Neural cell (in vitro differentiated cells): ENCODE results near the gene SV2C. TPM values are rescaled to one million over a fixed set of nuclear protein-coding genes. Genes with fewer than 3 reads are reported as not detected.
"Not testable (repeated sequence)": the region's sequence is repeated elsewhere in the genome, so short reads cannot be mapped to it uniquely, and the experiment has no call there.

Source experiments
- H2AFZ ChIP-seq: fragments of 200-600, 300-800 bp; sonication (generic), shearing (Covaris generic); 2 replicates; pipeline ENCODE4 v1.6.0; 2014; ENCODE audit warnings: low read depth, mild to moderate bottlenecking, antibody characterized with exemption, low read length, moderate library complexity
- H3F3A ChIP-seq: fragments of 200-600 bp; shearing (Covaris generic); 2 replicates; pipeline ENCODE4 v1.6.1; 2016; ENCODE audit warnings: mild to moderate bottlenecking, moderate library complexity, mixed read lengths, antibody characterized with exemption, low read length; ENCODE audit not compliant: insufficient read depth, poor library complexity, severe bottlenecking
- H3K27ac ChIP-seq: fragments of 200-600, 300-800 bp; sonication (generic), shearing (Covaris generic); 2 replicates; pipeline ENCODE4 v1.5.1; 2014; ENCODE audit warnings: mild to moderate bottlenecking, low read length, moderate library complexity
- H3K27me3 ChIP-seq: fragments of 300-800, 200-600 bp; sonication (generic), shearing (Covaris generic); 2 replicates; pipeline ENCODE4 v1.6.0; 2014; ENCODE audit warnings: mild to moderate bottlenecking, low read depth, low read length, moderate library complexity; ENCODE audit not compliant: insufficient read depth
- H3K36me3 ChIP-seq: fragments of 300-800, 200-600 bp; sonication (generic), shearing (Covaris generic); 2 replicates; pipeline ENCODE4 v1.5.1; 2014; ENCODE audit warnings: mild to moderate bottlenecking, antibody characterized with exemption, low read length, moderate library complexity; ENCODE audit not compliant: insufficient read depth
- H3K4me2 ChIP-seq: fragments of 300-800, 200-600 bp; sonication (generic), shearing (Covaris generic); 2 replicates; pipeline ENCODE4 v1.6.0; 2014; ENCODE audit warnings: mild to moderate bottlenecking, low read length
- H3K4me3 ChIP-seq: fragments of 300-800, 200-600 bp; sonication (generic), shearing (Covaris generic); 2 replicates; pipeline ENCODE4 v1.5.1; 2014; ENCODE audit warnings: mild to moderate bottlenecking, low read length, moderate library complexity
- H3K79me2 ChIP-seq: fragments of 200-600 bp; shearing (Covaris generic); replicated peaks from 2 replicates; pipeline ENCODE4 v1.6.0; 2014; ENCODE audit warnings: mild to moderate bottlenecking, low read length, moderate library complexity; ENCODE audit not compliant: insufficient read depth
- H3K9ac ChIP-seq: fragments of 300-800, 200-600 bp; sonication (generic), shearing (Covaris generic); 2 replicates; pipeline ENCODE4 v1.6.1; 2016; ENCODE audit warnings: mild to moderate bottlenecking, low read length, mixed read lengths
- H3K9me2 ChIP-seq: fragments of 200-600 bp; shearing (Covaris generic); 2 replicates; pipeline ENCODE4 v1.6.1; 2016; ENCODE audit warnings: mild to moderate bottlenecking, low read length, mixed read lengths; ENCODE audit not compliant: insufficient read depth
- H3K9me3 ChIP-seq: fragments of 200-600, 300-800 bp; sonication (generic), shearing (Covaris generic); 2 replicates; pipeline ENCODE4 v1.6.1; 2016; ENCODE audit warnings: mild to moderate bottlenecking, mixed run types, low read length, moderate library complexity, mixed read lengths
- H4K20me1 ChIP-seq: fragments of 200-600 bp; shearing (Covaris generic); 2 replicates; pipeline ENCODE4 v1.6.1; 2016; ENCODE audit warnings: mild to moderate bottlenecking, mixed run types; ENCODE audit not compliant: insufficient read depth
- EP300 ChIP-seq: fragments of 450-650 bp; conservative IDR thresholded peaks from 2 replicates; pipeline ENCODE4 v1.6.1; 2014; ENCODE audit warnings: antibody characterized with exemption, mild to moderate bottlenecking, moderate library complexity; ENCODE audit not compliant: poor library complexity, severe bottlenecking
- EZH2 ChIP-seq: fragments of 200-600, 300-800 bp; shearing (Covaris generic), sonication (generic); IDR thresholded peaks from 2 replicates; pipeline ENCODE4 v1.6.1; 2014; ENCODE audit warnings: antibody characterized with exemption, low read length, borderline replicate concordance, mild to moderate bottlenecking; ENCODE audit not compliant: insufficient read depth, poor library complexity, severe bottlenecking
- MXI1 ChIP-seq: fragments of 450-650 bp; conservative IDR thresholded peaks from 2 replicates; pipeline ENCODE4 v1.6.1; 2014; ENCODE audit warnings: antibody characterized with exemption, mild to moderate bottlenecking; ENCODE audit not compliant: poor library complexity, severe bottlenecking
- POLR2AphosphoS5 ChIP-seq: IDR thresholded peaks from 2 replicates; pipeline ENCODE4 v1.6.1; 2012
- RAD21 ChIP-seq: fragments of 450-650 bp; conservative IDR thresholded peaks from 2 replicates; pipeline ENCODE4 v1.6.1; 2014; ENCODE audit warnings: antibody characterized with exemption, mild to moderate bottlenecking, moderate library complexity
- SMC3 ChIP-seq: fragments of 450-650 bp; conservative IDR thresholded peaks from 2 replicates; pipeline ENCODE4 v1.6.1; 2014; ENCODE audit warnings: antibody characterized with exemption, mild to moderate bottlenecking, moderate library complexity; ENCODE audit not compliant: poor library complexity
- TAF1 ChIP-seq: IDR thresholded peaks from 2 replicates; pipeline ENCODE4 v1.6.1; 2012; ENCODE audit warnings: low read depth
- polyA plus RNA-seq: library from polyadenylated mRNA; depleted of rRNA; stranded (reverse); fragments of >200 nt; gene quantifications from 2 replicates; pipeline ENCODE4 v1.2.3, GENCODE V29; 2014
- TF ChIP-seq, protein P1 (sequence below): fragments of 450-650 bp; IDR thresholded peaks from 2 replicates; pipeline ENCODE4 v1.5.1; 2014; ENCODE audit warnings: antibody characterized with exemption, mild to moderate bottlenecking, moderate library complexity; ENCODE audit not compliant: poor library complexity, severe bottlenecking
- TF ChIP-seq, protein P2 (sequence below): IDR thresholded peaks from 2 replicates; pipeline ENCODE4 v1.6.1; 2012; ENCODE audit warnings: borderline replicate concordance

Gene SV2C
- polyA plus RNA-seq, 1 donor from 2014 or later, result 0.45 TPM

DNA sequence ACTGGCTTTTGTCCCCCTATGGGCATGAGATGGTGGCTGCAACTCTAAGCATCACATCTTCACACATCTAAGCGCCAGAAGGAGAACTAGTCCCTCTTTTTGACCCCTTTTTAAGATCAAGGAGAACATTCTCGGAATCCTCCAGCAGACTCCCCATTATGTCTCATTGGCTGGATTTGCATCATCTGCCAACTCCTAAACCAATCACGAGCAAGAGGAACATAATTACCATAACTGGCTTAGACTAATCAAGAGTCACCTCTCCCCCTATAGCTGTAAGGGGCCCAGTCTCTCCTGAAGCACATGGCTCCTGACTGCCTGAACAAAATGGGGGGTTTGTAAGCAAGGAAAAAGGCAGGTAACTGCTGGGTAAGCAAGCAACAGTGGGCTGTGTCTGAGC is 251.4 kb downstream of the SV2C start:
- no peak overlapping the region for H2AFZ ChIP-seq
- H3K27ac ChIP-seq, result no peak overlapping the region
- TF ChIP-seq TAF1, result no peak
- TF ChIP-seq MXI1, result no peak
- TF ChIP-seq, protein P1, sequence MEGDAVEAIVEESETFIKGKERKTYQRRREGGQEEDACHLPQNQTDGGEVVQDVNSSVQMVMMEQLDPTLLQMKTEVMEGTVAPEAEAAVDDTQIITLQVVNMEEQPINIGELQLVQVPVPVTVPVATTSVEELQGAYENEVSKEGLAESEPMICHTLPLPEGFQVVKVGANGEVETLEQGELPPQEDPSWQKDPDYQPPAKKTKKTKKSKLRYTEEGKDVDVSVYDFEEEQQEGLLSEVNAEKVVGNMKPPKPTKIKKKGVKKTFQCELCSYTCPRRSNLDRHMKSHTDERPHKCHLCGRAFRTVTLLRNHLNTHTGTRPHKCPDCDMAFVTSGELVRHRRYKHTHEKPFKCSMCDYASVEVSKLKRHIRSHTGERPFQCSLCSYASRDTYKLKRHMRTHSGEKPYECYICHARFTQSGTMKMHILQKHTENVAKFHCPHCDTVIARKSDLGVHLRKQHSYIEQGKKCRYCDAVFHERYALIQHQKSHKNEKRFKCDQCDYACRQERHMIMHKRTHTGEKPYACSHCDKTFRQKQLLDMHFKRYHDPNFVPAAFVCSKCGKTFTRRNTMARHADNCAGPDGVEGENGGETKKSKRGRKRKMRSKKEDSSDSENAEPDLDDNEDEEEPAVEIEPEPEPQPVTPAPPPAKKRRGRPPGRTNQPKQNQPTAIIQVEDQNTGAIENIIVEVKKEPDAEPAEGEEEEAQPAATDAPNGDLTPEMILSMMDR, result no peak
- no peak for TF ChIP-seq EP300
- no peak for TF ChIP-seq POLR2AphosphoS5
- TF ChIP-seq RAD21, result no peak
- TF ChIP-seq SMC3, result no peak
- no peak for TF ChIP-seq EZH2
- TF ChIP-seq, protein P2, sequence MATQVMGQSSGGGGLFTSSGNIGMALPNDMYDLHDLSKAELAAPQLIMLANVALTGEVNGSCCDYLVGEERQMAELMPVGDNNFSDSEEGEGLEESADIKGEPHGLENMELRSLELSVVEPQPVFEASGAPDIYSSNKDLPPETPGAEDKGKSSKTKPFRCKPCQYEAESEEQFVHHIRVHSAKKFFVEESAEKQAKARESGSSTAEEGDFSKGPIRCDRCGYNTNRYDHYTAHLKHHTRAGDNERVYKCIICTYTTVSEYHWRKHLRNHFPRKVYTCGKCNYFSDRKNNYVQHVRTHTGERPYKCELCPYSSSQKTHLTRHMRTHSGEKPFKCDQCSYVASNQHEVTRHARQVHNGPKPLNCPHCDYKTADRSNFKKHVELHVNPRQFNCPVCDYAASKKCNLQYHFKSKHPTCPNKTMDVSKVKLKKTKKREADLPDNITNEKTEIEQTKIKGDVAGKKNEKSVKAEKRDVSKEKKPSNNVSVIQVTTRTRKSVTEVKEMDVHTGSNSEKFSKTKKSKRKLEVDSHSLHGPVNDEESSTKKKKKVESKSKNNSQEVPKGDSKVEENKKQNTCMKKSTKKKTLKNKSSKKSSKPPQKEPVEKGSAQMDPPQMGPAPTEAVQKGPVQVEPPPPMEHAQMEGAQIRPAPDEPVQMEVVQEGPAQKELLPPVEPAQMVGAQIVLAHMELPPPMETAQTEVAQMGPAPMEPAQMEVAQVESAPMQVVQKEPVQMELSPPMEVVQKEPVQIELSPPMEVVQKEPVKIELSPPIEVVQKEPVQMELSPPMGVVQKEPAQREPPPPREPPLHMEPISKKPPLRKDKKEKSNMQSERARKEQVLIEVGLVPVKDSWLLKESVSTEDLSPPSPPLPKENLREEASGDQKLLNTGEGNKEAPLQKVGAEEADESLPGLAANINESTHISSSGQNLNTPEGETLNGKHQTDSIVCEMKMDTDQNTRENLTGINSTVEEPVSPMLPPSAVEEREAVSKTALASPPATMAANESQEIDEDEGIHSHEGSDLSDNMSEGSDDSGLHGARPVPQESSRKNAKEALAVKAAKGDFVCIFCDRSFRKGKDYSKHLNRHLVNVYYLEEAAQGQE, result no peak
- H3K36me3 ChIP-seq, result no peaks in the 10 kb centered on the region
- no peaks in the 10 kb centered on the region for H3K9me2 ChIP-seq
- no peaks in the 10 kb centered on the region for H3K79me2 ChIP-seq
- H3K9me3 ChIP-seq, result no peaks in the 10 kb centered on the region
- H3K27me3 ChIP-seq, result no peaks in the 10 kb centered on the region
- no peaks in the 10 kb centered on the region for H4K20me1 ChIP-seq
- H3F3A ChIP-seq, result no peaks in the 10 kb centered on the region
- no peak overlapping the region for H3K9ac ChIP-seq
- no peak overlapping the region for H3K4me3 ChIP-seq
- H3K4me2 ChIP-seq, result no peak overlapping the region

DNA sequence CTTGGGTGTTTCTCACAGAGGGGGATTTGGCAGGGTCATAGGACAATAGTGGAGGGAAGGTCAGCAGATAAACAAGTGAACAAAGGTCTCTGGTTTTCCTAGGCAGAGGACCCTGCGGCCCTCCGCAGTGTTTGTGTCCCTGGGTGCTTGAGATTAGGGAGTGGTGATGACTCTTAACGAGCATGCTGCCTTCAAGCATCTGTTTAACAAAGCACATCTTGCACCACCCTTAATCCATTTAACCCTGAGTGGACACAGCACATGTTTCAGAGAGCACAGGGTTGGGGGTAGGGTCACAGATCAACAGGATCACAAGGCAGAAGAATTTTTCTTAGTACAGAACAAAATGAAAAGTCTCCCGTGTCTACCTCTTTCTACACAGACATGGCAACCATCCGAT is 252.3 kb downstream of the SV2C start:
- H3K9ac ChIP-seq, H3K27ac ChIP-seq: not testable (repeated sequence)

DNA sequence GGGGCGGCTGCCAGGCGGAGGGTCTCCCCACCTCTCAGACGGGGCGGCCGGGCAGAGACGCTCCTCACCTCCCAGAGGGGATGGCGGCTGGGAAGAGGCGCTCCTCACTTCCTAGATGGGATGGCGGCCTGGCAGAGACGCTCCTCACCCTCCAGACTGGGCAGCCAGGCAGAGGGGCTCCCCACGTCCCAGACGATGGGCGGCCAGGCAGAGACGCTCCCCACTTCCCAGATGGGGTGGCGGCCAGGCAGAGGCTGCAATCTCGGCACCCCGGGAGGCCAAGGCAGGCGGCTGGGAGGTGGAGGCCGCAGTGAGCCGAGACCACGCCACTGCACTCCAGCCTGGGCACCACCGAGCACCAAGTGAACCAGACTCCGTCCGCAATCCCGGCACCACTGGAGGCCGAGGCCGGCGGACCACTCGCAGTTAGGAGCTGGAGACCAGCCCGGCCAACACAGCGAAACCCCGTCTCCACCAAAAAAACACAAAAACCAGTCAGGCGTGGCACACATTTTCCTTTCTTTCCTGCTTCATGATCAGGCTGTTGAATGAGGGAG is 253.1 kb downstream of the SV2C start:
- H3K36me3 ChIP-seq, H3K9ac ChIP-seq, H3K9me2 ChIP-seq: not testable (repeated sequence)

More for the DNA sequence above, 252.3 kb downstream of the SV2C start:
- H3K36me3 ChIP-seq, H3K9me3 ChIP-seq, H3F3A ChIP-seq, H3K4me2 ChIP-seq, H3K79me2 ChIP-seq, H3K27me3 ChIP-seq, H3K9me2 ChIP-seq, H4K20me1 ChIP-seq, H2AFZ ChIP-seq, H3K4me3 ChIP-seq: not testable (repeated sequence)

More for the DNA sequence above, 253.1 kb downstream of the SV2C start:
- H4K20me1 ChIP-seq, H3K27me3 ChIP-seq, H2AFZ ChIP-seq, H3K9me3 ChIP-seq, H3K79me2 ChIP-seq, H3K4me2 ChIP-seq, H3K27ac ChIP-seq, H3F3A ChIP-seq, H3K4me3 ChIP-seq: not testable (repeated sequence)
